Karpas-422 (cell line): ENCODE measurements around the gene SPDYE17. TPM values are rescaled to one million over a fixed set of nuclear protein-coding genes. Genes with fewer than 3 reads are reported as not detected.
"Not testable (repeated sequence)": the region's sequence is repeated elsewhere in the genome, so short reads cannot be mapped to it uniquely, and the experiment has no call there.

Experiments used
- DNase-seq: peaks from one replicate; pipeline ENCODE4 v3.0.0-alpha.2; 2015
- H2AFZ ChIP-seq: fragments of 200-600 bp; sonication (generic); 2 replicates; pipeline ENCODE4 v1.6.1; 2014; ENCODE audit warnings: antibody characterized with exemption, low read length, mixed read lengths
- H3K27ac ChIP-seq: fragments of 200-600 bp; sonication (generic); 2 replicates; pipeline ENCODE4 v1.5.1; 2014; ENCODE audit warnings: mild to moderate bottlenecking, low read length, moderate library complexity
- H3K27me3 ChIP-seq: fragments of 200-600 bp; sonication (generic); 2 replicates; pipeline ENCODE4 v1.6.1; 2014; ENCODE audit warnings: low read length, mixed read lengths
- H3K36me3 ChIP-seq: fragments of 200-600 bp; sonication (generic); 2 replicates; pipeline ENCODE4 v1.6.1; 2014; ENCODE audit warnings: low read length, mixed read lengths; ENCODE audit not compliant: insufficient read depth
- H3K4me1 ChIP-seq: fragments of 200-600 bp; sonication (generic); 2 replicates; pipeline ENCODE4 v1.6.1; 2014; ENCODE audit warnings: mild to moderate bottlenecking, low read length, mixed read lengths
- H3K4me2 ChIP-seq: fragments of 200-600 bp; sonication (generic); 2 replicates; pipeline ENCODE4 v1.6.1; 2014; ENCODE audit warnings: low read length, low read depth, mild to moderate bottlenecking; ENCODE audit not compliant: poor library complexity, severe bottlenecking
- H3K4me3 ChIP-seq: fragments of 200-600 bp; sonication (generic); 2 replicates; pipeline ENCODE4 v1.5.1; 2014; ENCODE audit warnings: mild to moderate bottlenecking, antibody characterized with exemption, low read length, mixed read lengths
- H3K79me2 ChIP-seq: fragments of 200-600 bp; sonication (generic); 2 replicates; pipeline ENCODE4 v1.6.1; 2014; ENCODE audit warnings: mild to moderate bottlenecking, low read length, mixed read lengths
- H3K9ac ChIP-seq: fragments of 200-600 bp; sonication (generic); 2 replicates; pipeline ENCODE4 v1.6.0; 2014; ENCODE audit warnings: low read length
- H3K9me2 ChIP-seq: fragments of 200-600 bp; sonication (generic), shearing (Covaris generic); replicated peaks from 2 replicates; pipeline ENCODE4 v1.6.0; 2014; ENCODE audit warnings: mild to moderate bottlenecking, low read length, moderate library complexity; ENCODE audit not compliant: insufficient read depth
- H3K9me3 ChIP-seq: fragments of 300-700, 200-600 bp; sonication (generic); 2 replicates; pipeline ENCODE4 v1.6.1; 2014; ENCODE audit warnings: low read length, mixed read lengths
- H4K20me1 ChIP-seq: fragments of 200-600 bp; sonication (generic); 2 replicates; pipeline ENCODE4 v1.6.1; 2014; ENCODE audit warnings: mild to moderate bottlenecking, antibody characterized with exemption, low read length, low read depth; ENCODE audit not compliant: insufficient read depth
- total RNA-seq: library from RNA; depleted of rRNA; stranded (reverse); fragments of >200 nt; shearing (Covaris generic); gene quantifications from 2 replicates; pipeline ENCODE4 v1.2.3, GENCODE V29; 2014; ENCODE audit warnings: low replicate concordance

SPDYE17 gene
- total RNA-seq, 1 experiment from 2014 or later, result not detected

- not testable (repeated sequence) for H3K27me3 ChIP-seq, DNase-seq, H3K4me3 ChIP-seq, H3K36me3 ChIP-seq, H3K4me2 ChIP-seq, H2AFZ ChIP-seq, H3K9ac ChIP-seq, H4K20me1 ChIP-seq, H3K9me3 ChIP-seq, H3K9me2 ChIP-seq, H3K79me2 ChIP-seq, H3K27ac ChIP-seq
- H3K4me1 ChIP-seq, result peaks cover 10% of the 10 kb centered on the region
These were observed 38.3 kb downstream of the SPDYE17 start for GRCh38 chr7:76993831-76994230.

DNA sequence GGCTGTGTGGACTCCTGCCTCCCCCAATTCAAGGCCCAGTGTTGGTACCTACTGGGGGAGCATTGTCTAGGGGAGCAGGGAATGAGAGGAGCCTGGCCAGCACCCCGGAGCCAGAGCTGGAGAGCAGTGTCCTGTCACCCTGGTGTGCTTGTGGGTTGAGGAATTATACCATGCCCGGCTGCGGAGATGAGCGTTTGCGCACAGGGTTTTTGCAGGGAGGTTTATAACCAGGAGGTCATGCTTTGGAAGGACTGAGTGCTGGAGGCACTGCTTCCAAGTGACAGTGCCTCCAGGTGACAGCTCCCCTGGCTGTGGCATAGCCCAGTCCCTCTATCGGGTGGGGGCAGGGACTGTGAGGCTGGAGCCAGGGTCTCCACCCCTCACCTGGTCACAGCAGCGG is 39.3 kb downstream of the SPDYE17 start:
- H3K9me2 ChIP-seq, H3K36me3 ChIP-seq, H3K79me2 ChIP-seq, H3K9ac ChIP-seq, H3K9me3 ChIP-seq, H3K27ac ChIP-seq, H3K4me3 ChIP-seq, H2AFZ ChIP-seq, H3K4me1 ChIP-seq, H4K20me1 ChIP-seq, DNase-seq, H3K27me3 ChIP-seq, H3K4me2 ChIP-seq: not testable (repeated sequence)

DNA sequence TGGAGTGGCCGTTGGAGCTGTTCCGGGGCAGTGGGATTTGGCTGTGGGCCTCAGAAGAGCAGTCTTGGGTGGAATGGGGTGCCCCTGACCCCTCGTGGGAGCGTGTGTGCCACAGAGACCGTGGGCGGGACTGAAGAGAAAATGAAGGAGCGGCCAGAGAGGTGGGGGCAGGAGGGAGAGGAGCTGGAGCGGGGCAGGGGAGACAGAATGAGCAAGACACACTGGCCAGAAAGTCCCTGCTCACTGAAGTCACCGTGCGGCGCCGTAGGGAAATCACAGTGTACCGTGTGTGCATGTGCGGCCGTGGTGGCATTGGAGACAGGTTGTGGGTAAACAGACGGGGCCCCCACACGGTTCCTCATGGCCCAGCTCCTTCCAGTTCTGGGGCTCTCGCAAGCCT is 40.0 kb downstream of the SPDYE17 start:
- H3K27ac ChIP-seq, H3K4me3 ChIP-seq, H3K9me3 ChIP-seq, DNase-seq, H2AFZ ChIP-seq, H3K36me3 ChIP-seq, H3K79me2 ChIP-seq, H3K9me2 ChIP-seq, H4K20me1 ChIP-seq, H3K27me3 ChIP-seq, H3K9ac ChIP-seq, H3K4me1 ChIP-seq, H3K4me2 ChIP-seq: not testable (repeated sequence)

- peak; percentile 81 for DNase-seq
- H3K9ac ChIP-seq, H3K79me2 ChIP-seq, H3K9me2 ChIP-seq, H3K9me3 ChIP-seq, H3K4me3 ChIP-seq, H3K27me3 ChIP-seq, H3K36me3 ChIP-seq, H3K4me1 ChIP-seq, H4K20me1 ChIP-seq, H2AFZ ChIP-seq: not testable (repeated sequence)
- H3K27ac ChIP-seq, result peak overlapping the region; percentile 72
- peak overlapping the region; percentile 26 for H3K4me2 ChIP-seq
These were observed 42.0 kb downstream of the SPDYE17 start for GRCh38 chr7:76990202-76990601.

DNA sequence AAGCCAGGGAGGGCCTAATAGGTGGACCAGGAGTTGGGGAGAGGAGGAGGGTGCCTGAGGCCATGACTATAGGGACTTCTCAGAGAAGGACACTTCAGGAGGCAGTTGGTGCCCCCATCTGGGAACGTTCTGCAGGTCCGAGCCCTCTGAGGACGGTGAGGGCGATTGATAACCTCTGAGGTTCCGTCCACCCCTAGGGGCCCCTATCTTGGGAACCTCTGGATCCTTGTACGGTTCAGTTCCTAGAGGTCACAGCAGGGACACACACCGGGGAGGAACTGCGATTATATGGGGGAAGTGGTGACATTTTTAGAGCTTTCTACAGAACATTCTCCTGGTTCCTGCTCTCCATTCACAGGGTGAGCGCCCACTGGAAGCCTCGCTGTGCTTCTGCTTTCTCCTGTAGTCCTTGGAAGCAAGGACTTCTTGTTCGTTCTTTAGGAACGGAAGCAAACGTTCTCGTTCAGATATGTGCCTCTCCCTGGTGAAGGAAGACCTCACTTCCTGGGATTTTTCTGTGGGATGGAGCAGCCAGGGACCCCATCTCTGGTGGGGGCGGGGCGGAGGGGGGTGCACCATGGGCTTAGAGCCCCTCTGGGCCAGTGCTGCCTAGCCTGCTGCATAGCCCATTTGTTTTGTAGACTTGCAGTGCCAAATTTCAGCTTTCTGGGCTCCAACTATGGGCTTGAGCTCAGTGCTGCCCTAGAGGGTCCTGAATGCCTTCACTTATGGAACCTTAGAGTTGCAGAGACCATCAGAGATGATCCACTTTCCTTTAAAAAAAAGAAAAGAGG is 46.0 kb downstream of the SPDYE17 start:
- H3K27ac ChIP-seq, H3K9me2 ChIP-seq, H3K79me2 ChIP-seq, H4K20me1 ChIP-seq, H3K4me3 ChIP-seq, H3K36me3 ChIP-seq, H3K9ac ChIP-seq, H3K9me3 ChIP-seq, H3K4me2 ChIP-seq, H2AFZ ChIP-seq, DNase-seq, H3K4me1 ChIP-seq, H3K27me3 ChIP-seq: not testable (repeated sequence)

DNA sequence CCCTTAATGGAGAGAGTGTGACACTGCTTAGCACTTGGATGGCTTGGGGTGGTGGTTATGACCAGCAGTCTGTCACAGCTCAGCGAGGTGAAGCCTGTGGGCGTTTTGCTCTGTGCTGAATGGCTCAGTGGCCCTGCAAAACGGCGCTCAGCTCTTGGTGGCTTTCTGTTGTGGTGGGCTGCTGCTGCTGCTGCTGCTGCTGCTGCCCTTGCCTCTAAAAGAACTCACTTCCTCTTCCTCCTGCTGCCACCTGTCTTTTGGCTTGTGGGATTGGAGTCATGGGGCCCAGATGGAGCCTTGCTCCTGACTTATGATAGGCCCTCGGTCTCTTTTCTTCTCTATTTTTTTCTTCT is 47.4 kb downstream of the SPDYE17 start:
- H3K9me3 ChIP-seq, H3K4me1 ChIP-seq, H4K20me1 ChIP-seq, H3K4me3 ChIP-seq, H3K79me2 ChIP-seq, H3K9me2 ChIP-seq, H3K27ac ChIP-seq, H3K4me2 ChIP-seq, DNase-seq, H3K36me3 ChIP-seq, H2AFZ ChIP-seq, H3K9ac ChIP-seq, H3K27me3 ChIP-seq: not testable (repeated sequence)

GRCh38 chr7:76983937-76984783 is 48.0 kb downstream of the SPDYE17 start:
- not testable (repeated sequence) for H3K36me3 ChIP-seq, H3K4me2 ChIP-seq, H3K9ac ChIP-seq, H2AFZ ChIP-seq, H3K4me1 ChIP-seq, H3K4me3 ChIP-seq, H3K27me3 ChIP-seq, H4K20me1 ChIP-seq, DNase-seq, H3K9me3 ChIP-seq, H3K79me2 ChIP-seq, H3K9me2 ChIP-seq
- H3K27ac ChIP-seq, result peak overlapping the region; percentile 65; the same call in 1 of the 2 replicates

DNA sequence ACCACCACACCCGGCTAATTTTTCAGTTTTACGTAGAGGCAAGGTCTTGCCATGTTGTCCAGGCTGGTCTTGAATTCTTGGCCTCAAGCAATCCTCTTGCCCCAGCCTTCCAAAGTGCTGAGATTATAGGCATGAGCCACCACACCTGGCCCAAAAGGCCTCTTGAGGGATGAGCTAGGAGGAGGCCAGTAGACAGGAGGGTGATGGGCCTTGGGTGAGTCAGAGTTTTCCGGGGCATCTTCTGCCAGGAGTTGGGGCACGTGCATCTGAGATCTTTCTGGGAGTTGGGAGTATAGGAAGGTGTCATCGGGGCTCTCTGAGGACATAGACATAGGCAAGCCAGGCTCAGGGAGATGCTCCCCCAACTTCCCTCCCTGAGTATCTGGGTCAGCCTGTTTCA is 48.8 kb downstream of the SPDYE17 start:
- not testable (repeated sequence) for H3K27ac ChIP-seq, H4K20me1 ChIP-seq, H3K36me3 ChIP-seq, H2AFZ ChIP-seq, H3K79me2 ChIP-seq, H3K9ac ChIP-seq, DNase-seq, H3K4me3 ChIP-seq, H3K9me2 ChIP-seq, H3K27me3 ChIP-seq, H3K4me1 ChIP-seq, H3K9me3 ChIP-seq, H3K4me2 ChIP-seq
